ENCODE results near the gene DMXL2. TPM values are rescaled to one million over a fixed set of nuclear protein-coding genes. Genes with fewer than 3 reads are reported as not detected.

The DMXL2 gene
- 39.3 TPM for polyA plus RNA-seq (2013)

GRCh38 chr15:51622604-51623370 is at the start of gene DMXL2:
Gene DMXL2 (minus strand): TSS chr15:51622771. CDS start chr15:51622545, 226 bp downstream.
- peaks cover 12 to 46% (median 22%) of the 10 kb centered on the region in 4 experiments for H3K4me1 ChIP-seq (ENCODE audit: control extremely low read depth in 1 of 4, control insufficient read depth in 4 of 4, insufficient read depth in 4 of 4, low read length in 3 of 4)
- ChIA-PET CTCF (interaction anchor here (1.3 to 1.8 kb wide), 4 partner anchors 27 to 154 kb away, joined by 3 to 6 read pairs (median 4); no protein-coding TSS in a partner anchor), POLR2A (no interaction called here)
- WGBS (ENCODE audit: insufficient coverage), result 0% methylated on average over 54 of the region's 83 CpGs
- peak; percentile 79 to 91 (median 90) for DNase-seq
- H3K9me3 ChIP-seq (ENCODE audit: control extremely low read depth in 1 of 5, control insufficient read depth in 4 of 5, insufficient read depth in 2 of 5, low read depth in 1 of 5, low read length in 4 of 5), result no peaks in the 10 kb centered on the region
- peak within 1 kb of the TSS; percentile 28 to 83 for H3K27ac ChIP-seq (ENCODE audit: insufficient read depth in 1 of 2, low read depth in 1 of 2, low read length in 2 of 2, poor library complexity in 1 of 2, severe bottlenecking in 2 of 2)
- H3K27me3 ChIP-seq (replicated peaks in 2 of 5; ENCODE audit: control insufficient read depth in 4 of 5, insufficient read depth in 5 of 5, low read length in 4 of 5), result no peaks in the 10 kb centered on the region
- H3K4me3 ChIP-seq (ENCODE audit: control insufficient read depth in 1 of 7, extremely low read depth in 1 of 7, insufficient read depth in 4 of 7, low read depth in 2 of 7, low read length in 6 of 7), result peak within 1 kb of the TSS; percentile 72 to 93 (median 86)
- no peaks in the 10 kb centered on the region for H3K36me3 ChIP-seq (ENCODE audit: control insufficient read depth in 4 of 4, insufficient read depth in 4 of 4, low read length in 3 of 4)

GRCh38 chr15:51672155-51672687 is 49.6 kb upstream of the DMXL2 start:
- Histone ChIP-seq H3K27ac (ENCODE audit: insufficient read depth in 1 of 2, low read depth in 1 of 2, low read length in 2 of 2, poor library complexity in 1 of 2, severe bottlenecking in 2 of 2) (no peak overlapping the region), H3K4me3 (ENCODE audit: control insufficient read depth in 1 of 7, extremely low read depth in 1 of 7, insufficient read depth in 4 of 7, low read depth in 2 of 7, low read length in 6 of 7) (no peak overlapping the region), H3K9me3 (ENCODE audit: control extremely low read depth in 1 of 5, control insufficient read depth in 4 of 5, insufficient read depth in 2 of 5, low read depth in 1 of 5, low read length in 4 of 5) (no peaks in the 10 kb centered on the region), H3K4me1 (ENCODE audit: control extremely low read depth in 1 of 4, control insufficient read depth in 4 of 4, insufficient read depth in 4 of 4, low read length in 3 of 4) (peaks cover 0 to 6% (median 0%) of the 10 kb centered on the region in 4 experiments), H3K36me3 (ENCODE audit: control insufficient read depth in 4 of 4, insufficient read depth in 4 of 4, low read length in 3 of 4) (no peaks in the 10 kb centered on the region), H3K27me3 (replicated peaks in 2 of 5; ENCODE audit: control insufficient read depth in 4 of 5, insufficient read depth in 5 of 5, low read length in 4 of 5) (peaks cover 0 to 4% (median 0%) of the 10 kb centered on the region in 5 experiments)
- ChIA-PET CTCF (no interaction called here), POLR2A (no interaction called here)
- WGBS (ENCODE audit: insufficient coverage), result 40% methylated on average over 4 of the region's 9 CpGs
- peak in 2 of 3 donors; percentile 9 to 16 for DNase-seq

DNA sequence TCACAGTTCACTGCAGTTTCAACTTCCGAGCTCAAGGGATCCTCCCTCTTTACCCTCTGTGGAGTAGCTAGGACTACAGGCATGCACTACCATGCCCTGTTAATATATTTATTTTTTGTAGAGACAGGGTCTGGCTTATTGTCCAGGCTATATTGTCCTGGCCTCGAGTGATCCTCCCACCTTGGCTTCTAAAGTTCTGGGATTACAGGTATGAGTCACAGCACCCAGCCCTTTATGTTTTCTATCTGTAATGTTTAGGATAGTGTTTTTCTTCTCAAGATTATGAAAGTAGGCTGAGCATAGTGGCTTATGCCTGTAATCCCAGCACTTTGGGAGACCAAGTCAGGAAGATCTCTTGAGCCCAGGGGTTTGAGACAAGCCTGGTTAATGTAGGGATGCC is 46.8 kb upstream of the DMXL2 start:
- Histone ChIP-seq H3K36me3 (ENCODE audit: control insufficient read depth in 4 of 4, insufficient read depth in 4 of 4, low read length in 3 of 4) (no peaks in the 10 kb centered on the region), H3K4me3 (ENCODE audit: control insufficient read depth in 1 of 7, extremely low read depth in 1 of 7, insufficient read depth in 4 of 7, low read depth in 2 of 7, low read length in 6 of 7) (no peak overlapping the region), H3K4me1 (ENCODE audit: control extremely low read depth in 1 of 4, control insufficient read depth in 4 of 4, insufficient read depth in 4 of 4, low read length in 3 of 4) (peaks cover 0 to 6% (median 0%) of the 10 kb centered on the region in 4 experiments), H3K27ac (ENCODE audit: insufficient read depth in 1 of 2, low read depth in 1 of 2, low read length in 2 of 2, poor library complexity in 1 of 2, severe bottlenecking in 2 of 2) (no peak overlapping the region), H3K9me3 (ENCODE audit: control extremely low read depth in 1 of 5, control insufficient read depth in 4 of 5, insufficient read depth in 2 of 5, low read depth in 1 of 5, low read length in 4 of 5) (no peaks in the 10 kb centered on the region), H3K27me3 (replicated peaks in 2 of 5; ENCODE audit: control insufficient read depth in 4 of 5, insufficient read depth in 5 of 5, low read length in 4 of 5) (peaks cover 0 to 4% (median 0%) of the 10 kb centered on the region in 5 experiments)
- WGBS (ENCODE audit: insufficient coverage), result 100% methylated on average over 1 of the region's 2 CpGs
- CTCF ChIA-PET, result interaction anchor here (0.9 to 1.2 kb wide), 2 partner anchors 20 to 108 kb away, joined by 3 to 5 read pairs; no protein-coding TSS in a partner anchor
- POLR2A ChIA-PET, result no interaction called here
- DNase-seq, result no peak

GRCh38 chr15:51668446-51668845 is 45.9 kb upstream of the DMXL2 start:
- H3K9me3 ChIP-seq (ENCODE audit: control extremely low read depth in 1 of 5, control insufficient read depth in 4 of 5, insufficient read depth in 2 of 5, low read depth in 1 of 5, low read length in 4 of 5), result no peaks in the 10 kb centered on the region
- DNase-seq, result no peak
- peaks cover 0 to 3% (median 0%) of the 10 kb centered on the region in 5 experiments for H3K27me3 ChIP-seq (replicated peaks in 2 of 5; ENCODE audit: control insufficient read depth in 4 of 5, insufficient read depth in 5 of 5, low read length in 4 of 5)
- POLR2A ChIA-PET, result no interaction called here
- H3K27ac ChIP-seq (ENCODE audit: insufficient read depth in 1 of 2, low read depth in 1 of 2, low read length in 2 of 2, poor library complexity in 1 of 2, severe bottlenecking in 2 of 2), result no peak overlapping the region
- H3K4me1 ChIP-seq (ENCODE audit: control extremely low read depth in 1 of 4, control insufficient read depth in 4 of 4, insufficient read depth in 4 of 4, low read length in 3 of 4), result peaks cover 0 to 6% (median 0%) of the 10 kb centered on the region in 4 experiments
- H3K4me3 ChIP-seq (ENCODE audit: control insufficient read depth in 1 of 7, extremely low read depth in 1 of 7, insufficient read depth in 4 of 7, low read depth in 2 of 7, low read length in 6 of 7), result no peak overlapping the region
- CTCF ChIA-PET, result interaction anchor here (0.9 to 1.2 kb wide), 2 partner anchors 19 to 108 kb away, joined by 3 to 5 read pairs; no protein-coding TSS in a partner anchor
- WGBS (ENCODE audit: insufficient coverage), result 90% methylated on average over 2 of the region's 5 CpGs
- no peaks in the 10 kb centered on the region for H3K36me3 ChIP-seq (ENCODE audit: control insufficient read depth in 4 of 4, insufficient read depth in 4 of 4, low read length in 3 of 4)

GRCh38 chr15:51667478-51667877 is 44.9 kb upstream of the DMXL2 start:
- H3K27ac ChIP-seq (ENCODE audit: insufficient read depth in 1 of 2, low read depth in 1 of 2, low read length in 2 of 2, poor library complexity in 1 of 2, severe bottlenecking in 2 of 2), result no peak overlapping the region
- peaks cover 0 to 3% (median 0%) of the 10 kb centered on the region in 5 experiments for H3K27me3 ChIP-seq (replicated peaks in 2 of 5; ENCODE audit: control insufficient read depth in 4 of 5, insufficient read depth in 5 of 5, low read length in 4 of 5)
- no peaks in the 10 kb centered on the region for H3K9me3 ChIP-seq (ENCODE audit: control extremely low read depth in 1 of 5, control insufficient read depth in 4 of 5, insufficient read depth in 2 of 5, low read depth in 1 of 5, low read length in 4 of 5)
- H3K4me1 ChIP-seq (ENCODE audit: control extremely low read depth in 1 of 4, control insufficient read depth in 4 of 4, insufficient read depth in 4 of 4, low read length in 3 of 4), result peaks cover 0 to 5% (median 0%) of the 10 kb centered on the region in 4 experiments
- H3K36me3 ChIP-seq (ENCODE audit: control insufficient read depth in 4 of 4, insufficient read depth in 4 of 4, low read length in 3 of 4), result no peaks in the 10 kb centered on the region
- WGBS (ENCODE audit: insufficient coverage), result 69% methylated on average over 3 of the region's 6 CpGs
- POLR2A ChIA-PET, result no interaction called here
- CTCF ChIA-PET, result no interaction called here
- no peak for DNase-seq
- H3K4me3 ChIP-seq (ENCODE audit: control insufficient read depth in 1 of 7, extremely low read depth in 1 of 7, insufficient read depth in 4 of 7, low read depth in 2 of 7, low read length in 6 of 7), result no peak overlapping the region

DNA sequence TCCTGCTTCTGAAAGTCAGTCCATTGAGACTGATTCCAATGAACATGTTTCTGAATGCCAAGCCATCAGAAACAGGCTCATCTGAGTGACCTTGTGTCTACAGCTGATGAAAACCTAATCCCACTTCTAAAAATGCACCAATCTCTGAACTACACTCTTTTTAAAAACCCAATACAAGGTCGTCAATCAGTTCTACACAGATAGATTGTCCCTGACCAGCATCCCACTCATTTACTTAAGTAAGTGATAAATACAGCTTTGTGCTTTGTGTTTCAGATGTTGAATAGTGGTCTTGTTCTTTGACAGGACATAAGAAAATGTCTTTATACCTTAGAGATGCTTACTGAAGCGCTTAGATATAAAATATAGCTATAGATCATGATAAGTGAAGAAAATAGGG is 38.5 kb upstream of the DMXL2 start:
- 100% methylated on average over 1 of the region's 2 CpGs for WGBS (ENCODE audit: insufficient coverage)
- no peak for DNase-seq
- CTCF ChIA-PET, result interaction anchor here (1.0 to 2.4 kb wide), 2 partner anchors 10 to 11 kb away, joined by 3 to 6 read pairs; no protein-coding TSS in a partner anchor

GRCh38 chr15:51658664-51659063 is 36.1 kb upstream of the DMXL2 start:
- ChIA-PET POLR2A (no interaction called here), CTCF (interaction anchor here (1.3 kb wide), 1 partner anchor 8 kb away, joined by 4 read pairs; no protein-coding TSS in a partner anchor)
- H3K4me1 ChIP-seq (ENCODE audit: control extremely low read depth in 1 of 4, control insufficient read depth in 4 of 4, insufficient read depth in 4 of 4, low read length in 3 of 4), result no peaks in the 10 kb centered on the region
- DNase-seq, result no peak
- H3K9me3 ChIP-seq (ENCODE audit: control extremely low read depth in 1 of 5, control insufficient read depth in 4 of 5, insufficient read depth in 2 of 5, low read depth in 1 of 5, low read length in 4 of 5), result no peaks in the 10 kb centered on the region
- WGBS (ENCODE audit: insufficient coverage), result 100% methylated on average over 2 of the region's 3 CpGs
- no peaks in the 10 kb centered on the region for H3K27me3 ChIP-seq (replicated peaks in 2 of 5; ENCODE audit: control insufficient read depth in 4 of 5, insufficient read depth in 5 of 5, low read length in 4 of 5)
- no peaks in the 10 kb centered on the region for H3K36me3 ChIP-seq (ENCODE audit: control insufficient read depth in 4 of 4, insufficient read depth in 4 of 4, low read length in 3 of 4)
- H3K27ac ChIP-seq (ENCODE audit: insufficient read depth in 1 of 2, low read depth in 1 of 2, low read length in 2 of 2, poor library complexity in 1 of 2, severe bottlenecking in 2 of 2), result no peak overlapping the region
- no peak overlapping the region for H3K4me3 ChIP-seq (ENCODE audit: control insufficient read depth in 1 of 7, extremely low read depth in 1 of 7, insufficient read depth in 4 of 7, low read depth in 2 of 7, low read length in 6 of 7)

More for the DNA sequence above, 38.5 kb upstream of the DMXL2 start:
- no peak overlapping the region for H3K27ac ChIP-seq (ENCODE audit: insufficient read depth in 1 of 2, low read depth in 1 of 2, low read length in 2 of 2, poor library complexity in 1 of 2, severe bottlenecking in 2 of 2)
- H3K4me1 ChIP-seq (ENCODE audit: control extremely low read depth in 1 of 4, control insufficient read depth in 4 of 4, insufficient read depth in 4 of 4, low read length in 3 of 4), result no peaks in the 10 kb centered on the region
- no peaks in the 10 kb centered on the region for H3K9me3 ChIP-seq (ENCODE audit: control extremely low read depth in 1 of 5, control insufficient read depth in 4 of 5, insufficient read depth in 2 of 5, low read depth in 1 of 5, low read length in 4 of 5)
- no peak overlapping the region for H3K4me3 ChIP-seq (ENCODE audit: control insufficient read depth in 1 of 7, extremely low read depth in 1 of 7, insufficient read depth in 4 of 7, low read depth in 2 of 7, low read length in 6 of 7)
- no peaks in the 10 kb centered on the region for H3K27me3 ChIP-seq (replicated peaks in 2 of 5; ENCODE audit: control insufficient read depth in 4 of 5, insufficient read depth in 5 of 5, low read length in 4 of 5)
- POLR2A ChIA-PET, result no interaction called here
- H3K36me3 ChIP-seq (ENCODE audit: control insufficient read depth in 4 of 4, insufficient read depth in 4 of 4, low read length in 3 of 4), result no peaks in the 10 kb centered on the region
